Muscle layer of colon (tissue), 2 donors: ENCODE results near the gene SULT2B1.

Experiments
- H3K27ac ChIP-seq: one replicate; pipeline ENCODE4 v1.7.0; 2013; ENCODE audit warnings: low read depth, mild to moderate bottlenecking, low read length, moderate library complexity
- H3K27me3 ChIP-seq, 2 donors: one replicate each; pipeline ENCODE4 v1.7.0; 2013; ENCODE audit warnings: low read length in 2 of 2, mild to moderate bottlenecking in 2 of 2; ENCODE audit not compliant: insufficient read depth in 2 of 2, control insufficient read depth in 1 of 2
- H3K36me3 ChIP-seq: one replicate; pipeline ENCODE4 v1.7.0; 2013; ENCODE audit warnings: mild to moderate bottlenecking, low read length; ENCODE audit not compliant: insufficient read depth
- H3K4me1 ChIP-seq: one replicate; pipeline ENCODE4 v1.7.0; 2013; ENCODE audit warnings: mild to moderate bottlenecking, low read length; ENCODE audit not compliant: insufficient read depth
- H3K4me3 ChIP-seq, 2 donors: one replicate each; pipeline ENCODE4 v1.7.0; 2013; ENCODE audit warnings: low read length in 2 of 2, low read depth in 1 of 2, mild to moderate bottlenecking in 1 of 2, moderate library complexity in 1 of 2
- H3K9ac ChIP-seq: one replicate; pipeline ENCODE4 v1.7.0; 2013; ENCODE audit warnings: low read length
- H3K9me3 ChIP-seq: one replicate; pipeline ENCODE4 v1.7.0; 2013; ENCODE audit warnings: mild to moderate bottlenecking, low read length
- donor health status: abdominal sarcoma.
- donor health status: Adenocarcinoma of cecum.

Gene SULT2B1

GRCh38 chr19:48642862-48643261 is 90.9 kb downstream of the SULT2B1 start:
- H3K27me3 ChIP-seq: no peaks in the 10 kb centered on the region
- no peak overlapping the region for H3K27ac ChIP-seq
- peaks cover 29% of the 10 kb centered on the region for H3K4me1 ChIP-seq
- no peaks in the 10 kb centered on the region for H3K36me3 ChIP-seq
- no peak overlapping the region for H3K4me3 ChIP-seq
- H3K9me3 ChIP-seq: no peaks in the 10 kb centered on the region
- H3K9ac ChIP-seq: no peak overlapping the region

- Histone ChIP-seq H3K4me1 (peaks cover 21% of the 10 kb centered on the region), H3K9ac (no peak overlapping the region), H3K9me3 (no peaks in the 10 kb centered on the region), H3K27me3 (no peaks in the 10 kb centered on the region), H3K27ac (no peak overlapping the region), H3K36me3 (no peaks in the 10 kb centered on the region), H3K4me3 (peak overlapping the region in 1 of 2 donors; percentile 86)
Measured at GRCh38 chr19:48644355-48644754, 92.4 kb downstream of the SULT2B1 start.

GRCh38 chr19:48644839-48645619 is 93.1 kb downstream of the SULT2B1 start:
- Histone ChIP-seq H3K4me1 (peaks cover 21% of the 10 kb centered on the region), H3K27me3 (no peaks in the 10 kb centered on the region), H3K4me3 (peak overlapping the region; percentile 66 to 86), H3K27ac (peak overlapping the region; percentile 89), H3K36me3 (no peaks in the 10 kb centered on the region), H3K9ac (peak overlapping the region; percentile 82), H3K9me3 (no peaks in the 10 kb centered on the region)

DNA sequence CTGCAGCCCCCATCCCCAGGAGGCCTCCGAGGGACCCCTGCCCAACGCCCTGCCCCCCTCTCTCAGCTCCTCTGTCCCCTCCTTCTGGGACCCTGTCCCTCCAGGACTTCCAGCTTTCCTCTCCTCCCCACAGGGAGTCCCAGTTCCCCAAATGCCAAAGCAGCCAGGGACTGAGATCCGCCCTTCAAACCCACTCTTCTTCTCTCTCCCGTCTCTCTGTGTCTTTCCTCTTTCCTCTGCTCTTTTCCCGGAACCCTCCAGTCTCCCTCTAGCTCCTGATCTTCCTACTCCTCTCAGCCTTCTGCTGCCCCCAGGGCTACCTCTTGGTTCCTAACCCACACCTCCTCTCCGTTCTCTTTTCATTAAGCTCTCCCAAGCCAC is 93.6 kb downstream of the SULT2B1 start:
- H3K9ac ChIP-seq: peak overlapping the region; percentile 82
- peak overlapping the region; percentile 66 to 86 for H3K4me3 ChIP-seq
- H3K27ac ChIP-seq: peak overlapping the region; percentile 89
- no peaks in the 10 kb centered on the region for H3K9me3 ChIP-seq
- no peaks in the 10 kb centered on the region for H3K27me3 ChIP-seq
- no peaks in the 10 kb centered on the region for H3K36me3 ChIP-seq
- H3K4me1 ChIP-seq: peaks cover 21% of the 10 kb centered on the region

DNA sequence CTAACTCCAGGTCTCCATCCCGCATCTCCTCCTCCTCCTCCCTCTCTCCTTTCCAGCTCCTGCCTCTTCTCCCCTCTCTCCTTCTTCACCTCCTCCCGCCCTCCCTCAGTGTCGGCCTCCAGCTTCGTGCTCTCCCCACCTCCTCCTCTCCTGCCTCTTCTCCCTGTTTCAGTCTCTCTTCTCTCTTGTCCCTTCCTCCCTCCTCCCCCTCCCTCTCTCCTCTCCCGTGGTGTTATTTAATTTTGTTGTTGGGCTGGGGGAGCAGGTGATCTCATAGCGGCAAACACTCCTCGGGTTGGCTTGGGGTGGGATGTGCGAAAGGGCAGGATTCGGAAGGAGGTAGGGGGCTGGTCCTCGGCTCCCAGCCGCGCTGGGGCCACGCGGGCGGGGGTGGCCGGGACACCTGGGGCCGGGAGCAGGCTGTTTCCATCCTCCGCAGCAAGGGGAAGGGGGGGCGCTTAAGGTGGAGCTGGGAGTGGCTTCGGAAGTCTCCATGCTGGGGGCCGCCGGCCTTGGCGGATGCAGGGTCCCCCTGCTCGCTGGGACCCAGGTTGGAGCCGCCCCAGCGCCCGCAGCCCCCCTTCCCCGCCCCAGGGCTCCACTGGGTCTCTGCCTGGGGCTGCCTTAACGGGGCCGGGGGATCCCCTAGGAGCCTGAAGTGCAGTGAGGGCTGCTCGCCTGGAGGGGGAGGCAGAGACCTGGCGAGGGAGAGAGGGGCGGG is 94.2 kb downstream of the SULT2B1 start, which contains the start of gene CA11:
Gene CA11, minus strand, starts transcription at position 187 of the 721 bp plus-strand sequence. CDS start 555 bp downstream, outside the sequence.
- Histone ChIP-seq H3K36me3 (no peaks in the 10 kb centered on the region), H3K27ac (peak within 1 kb of the TSS; percentile 89), H3K4me1 (peaks cover 21% of the 10 kb centered on the region), H3K4me3 (peak within 1 kb of the TSS; percentile 66 to 86), H3K27me3 (no peaks in the 10 kb centered on the region), H3K9me3 (no peaks in the 10 kb centered on the region), H3K9ac (peak within 1 kb of the TSS; percentile 82)

DNA sequence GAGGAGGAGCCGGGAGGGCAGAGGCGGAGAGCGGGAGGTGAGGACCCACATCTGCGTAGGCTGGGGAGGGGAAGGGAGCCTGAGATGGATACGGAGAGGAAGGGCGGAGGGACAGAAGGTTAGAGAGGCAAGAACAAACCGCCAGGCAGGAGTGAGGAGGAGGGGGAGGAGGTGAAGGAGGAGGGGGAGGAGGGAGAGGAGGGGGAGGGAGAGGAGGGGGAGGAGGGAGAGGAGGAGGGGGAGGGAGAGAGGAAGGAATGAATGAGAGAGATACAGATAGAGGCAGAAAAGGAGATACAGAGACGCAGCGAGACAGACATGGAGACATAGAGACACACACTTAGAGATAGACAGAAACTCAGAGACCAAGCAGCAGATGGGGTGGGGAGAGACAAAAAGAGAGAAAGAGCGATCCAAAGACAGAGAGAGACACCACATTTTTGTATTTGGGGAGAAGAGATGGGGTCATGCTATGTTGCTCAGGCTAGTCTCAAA is 94.8 kb downstream of the SULT2B1 start:
- Histone ChIP-seq H3K27ac (no peak overlapping the region), H3K27me3 (no peaks in the 10 kb centered on the region), H3K9me3 (no peaks in the 10 kb centered on the region), H3K9ac (no peak overlapping the region), H3K36me3 (no peaks in the 10 kb centered on the region), H3K4me1 (peaks cover 21% of the 10 kb centered on the region), H3K4me3 (peak overlapping the region in 1 of 2 donors; percentile 86)

DNA sequence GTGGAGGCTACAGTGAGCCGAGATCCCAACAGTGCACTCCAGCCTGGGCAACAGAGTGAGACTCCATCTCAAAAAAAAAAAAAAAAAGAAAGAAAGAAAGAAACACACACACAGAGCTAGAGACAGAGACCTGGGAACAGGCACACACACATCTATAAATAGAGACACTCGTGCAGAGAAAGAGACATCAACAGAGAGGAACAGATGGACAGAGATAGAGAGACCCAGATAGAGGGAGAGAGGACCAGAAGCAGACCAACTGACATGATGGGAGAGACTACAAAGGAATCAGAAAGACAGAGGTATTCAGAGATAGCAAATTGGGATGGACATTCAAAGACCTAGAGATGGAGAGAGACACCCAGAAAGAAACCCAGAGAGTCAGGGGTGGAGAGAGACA is 96.2 kb downstream of the SULT2B1 start:
- Histone ChIP-seq H3K27ac (no peak overlapping the region), H3K4me1 (peaks cover 21% of the 10 kb centered on the region), H3K4me3 (no peak overlapping the region), H3K9me3 (no peaks in the 10 kb centered on the region), H3K27me3 (no peaks in the 10 kb centered on the region), H3K9ac (no peak overlapping the region), H3K36me3 (no peaks in the 10 kb centered on the region)
